HG03025 (cell line): Measurements from ENCODE around the gene NR2F2.

ENCODE experiments used
- ATAC-seq: cut with Tn5 transposase; IDR thresholded peaks from one replicate; pipeline ENCODE4 v1.9.1; 2021; ENCODE audit warnings: mild to moderate bottlenecking, moderate library complexity; ENCODE audit not compliant: unreplicated experiment, low FRiP score

The NR2F2 gene

DNA sequence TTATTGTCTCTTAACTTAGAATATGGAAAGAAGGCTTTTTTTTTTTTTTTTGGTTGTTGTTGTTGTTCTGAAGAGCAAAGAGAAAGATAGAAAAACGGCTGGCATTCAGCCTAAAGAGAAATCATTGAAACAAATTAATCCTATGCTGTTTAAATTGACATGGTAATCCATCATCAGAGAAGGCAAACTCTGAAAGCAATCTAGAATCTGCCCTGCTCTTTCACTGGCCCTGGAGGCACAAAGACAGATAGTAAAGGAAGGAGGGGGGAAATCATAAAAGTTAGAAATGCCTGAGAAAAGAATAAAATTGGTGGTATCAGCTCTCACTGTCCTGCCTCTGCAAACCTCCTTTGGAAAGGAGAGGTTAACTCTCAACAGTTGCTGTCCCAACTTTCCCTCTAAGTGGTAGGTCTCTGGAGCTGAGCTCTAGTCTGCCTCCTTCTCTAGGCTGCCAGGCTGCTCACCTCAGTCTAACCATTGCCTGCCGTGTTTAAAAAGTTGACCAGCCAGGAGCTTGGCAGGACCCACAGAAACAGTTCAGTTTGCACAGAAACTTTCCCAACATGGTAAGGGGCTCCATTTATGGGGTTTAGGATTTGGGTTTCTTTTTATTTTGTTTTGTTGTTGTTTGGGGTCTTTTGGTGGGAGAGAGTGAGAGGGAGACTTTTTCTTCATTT lies 13.4 kb upstream of the NR2F2 start:
- ATAC-seq: no peak

DNA sequence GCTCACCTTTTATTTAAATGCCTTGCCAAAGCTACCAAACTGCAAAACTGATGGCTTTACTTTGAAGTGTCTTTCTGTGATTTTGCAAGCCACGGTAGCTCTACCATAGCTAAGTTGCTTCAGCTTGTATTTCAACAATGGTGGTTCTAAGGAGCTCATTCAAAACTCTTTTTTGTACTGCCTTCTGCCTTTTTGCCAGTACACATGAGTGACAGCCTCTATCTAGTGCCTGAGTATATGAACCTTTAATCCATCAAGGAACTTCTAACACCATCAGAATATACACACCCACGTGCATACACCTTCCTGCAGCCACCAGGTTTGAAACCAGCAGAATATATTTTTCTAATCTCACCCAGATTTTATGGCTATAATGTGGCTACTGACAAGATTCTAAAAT lies 10.4 kb upstream of the NR2F2 start:
- no peak for ATAC-seq

DNA sequence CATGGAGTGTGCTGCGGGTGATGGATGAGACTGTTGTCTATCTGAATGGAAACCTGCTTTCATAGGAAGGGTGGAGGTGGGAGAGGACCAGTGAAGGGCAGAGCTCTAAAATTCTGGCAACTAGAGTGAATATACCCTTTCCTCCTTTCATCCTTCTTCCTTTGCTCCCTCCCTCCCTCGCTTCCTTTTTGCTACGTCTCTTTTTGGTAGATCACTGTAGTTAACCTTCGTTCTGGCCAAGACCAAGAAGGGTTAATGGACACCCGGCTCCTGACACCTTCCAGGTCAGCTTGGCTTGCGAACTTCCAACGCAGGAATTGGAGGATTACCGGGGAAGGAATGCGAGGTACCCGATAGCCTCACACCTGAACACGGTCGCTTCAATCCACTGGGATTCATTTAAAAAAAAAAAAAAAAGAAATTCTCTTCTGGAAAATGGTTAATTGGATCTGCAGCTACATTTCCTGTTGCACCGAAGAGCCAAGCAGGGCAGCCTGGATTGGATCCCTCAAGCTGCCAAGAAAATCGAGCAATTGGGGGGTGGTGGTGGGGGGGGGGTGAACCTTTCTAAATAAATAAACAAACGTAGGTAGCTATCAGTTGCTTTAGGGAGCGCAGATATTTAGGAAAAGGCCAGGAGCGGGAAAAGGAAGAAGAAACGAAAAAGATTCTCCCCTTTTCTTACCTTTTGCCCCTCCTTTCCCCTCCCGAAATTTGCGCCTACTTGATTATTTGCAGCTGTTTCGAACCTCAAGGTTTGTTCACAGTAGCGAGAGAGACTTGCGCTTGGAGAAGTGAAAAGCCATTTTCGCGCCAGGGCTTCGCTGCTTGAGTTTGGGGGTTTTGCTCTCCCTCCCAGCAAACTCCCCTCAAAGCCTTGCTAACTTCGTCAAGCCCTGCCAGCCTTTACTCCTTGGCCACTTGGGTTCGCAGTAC lies 9.5 kb upstream of the NR2F2 start:
- no peak for ATAC-seq

DNA sequence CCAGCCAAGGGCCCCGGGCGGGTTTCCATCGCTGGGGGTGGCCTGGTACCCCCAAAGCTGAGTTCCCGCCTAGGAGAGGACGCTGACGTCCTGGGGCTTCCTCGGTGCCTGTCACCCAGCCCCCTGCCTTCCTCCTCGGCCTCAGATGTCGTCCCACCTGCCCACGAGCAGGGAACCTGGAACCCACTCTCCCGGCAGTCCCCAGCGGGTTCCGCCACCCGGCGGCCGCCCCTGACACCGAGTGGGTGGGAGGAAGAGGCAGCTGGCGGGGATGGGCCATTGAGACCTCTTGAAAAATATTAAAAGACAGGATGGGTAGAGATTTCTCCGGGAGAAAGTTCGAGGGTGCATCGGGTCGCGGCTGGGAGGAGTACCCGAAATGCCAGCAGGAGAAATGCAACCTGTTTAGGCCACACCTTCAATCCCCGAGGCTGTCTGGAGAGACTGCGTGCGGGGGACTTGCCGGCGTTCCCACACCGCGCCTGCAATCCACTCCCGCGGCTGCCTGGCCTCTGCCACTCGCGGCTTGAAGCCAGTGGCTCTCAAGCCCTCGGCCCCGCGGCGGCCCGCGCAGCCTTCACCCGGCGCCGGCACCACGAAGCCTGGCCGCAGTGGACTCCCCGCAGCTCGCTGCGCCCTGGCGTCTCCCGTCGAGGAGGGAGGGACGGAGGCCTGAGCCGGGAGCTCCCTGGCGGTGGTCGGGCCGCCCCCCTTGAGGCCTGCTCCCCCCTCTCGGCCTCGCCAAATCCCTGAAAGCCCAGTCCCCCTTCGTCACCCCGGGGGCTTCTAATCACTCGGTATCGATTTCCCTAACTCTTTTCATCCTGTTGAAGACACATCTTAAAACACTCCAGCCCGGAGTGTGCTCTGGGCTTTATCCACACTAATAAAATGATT lies 8.6 kb upstream of the NR2F2 start:
- ATAC-seq: no peak

DNA sequence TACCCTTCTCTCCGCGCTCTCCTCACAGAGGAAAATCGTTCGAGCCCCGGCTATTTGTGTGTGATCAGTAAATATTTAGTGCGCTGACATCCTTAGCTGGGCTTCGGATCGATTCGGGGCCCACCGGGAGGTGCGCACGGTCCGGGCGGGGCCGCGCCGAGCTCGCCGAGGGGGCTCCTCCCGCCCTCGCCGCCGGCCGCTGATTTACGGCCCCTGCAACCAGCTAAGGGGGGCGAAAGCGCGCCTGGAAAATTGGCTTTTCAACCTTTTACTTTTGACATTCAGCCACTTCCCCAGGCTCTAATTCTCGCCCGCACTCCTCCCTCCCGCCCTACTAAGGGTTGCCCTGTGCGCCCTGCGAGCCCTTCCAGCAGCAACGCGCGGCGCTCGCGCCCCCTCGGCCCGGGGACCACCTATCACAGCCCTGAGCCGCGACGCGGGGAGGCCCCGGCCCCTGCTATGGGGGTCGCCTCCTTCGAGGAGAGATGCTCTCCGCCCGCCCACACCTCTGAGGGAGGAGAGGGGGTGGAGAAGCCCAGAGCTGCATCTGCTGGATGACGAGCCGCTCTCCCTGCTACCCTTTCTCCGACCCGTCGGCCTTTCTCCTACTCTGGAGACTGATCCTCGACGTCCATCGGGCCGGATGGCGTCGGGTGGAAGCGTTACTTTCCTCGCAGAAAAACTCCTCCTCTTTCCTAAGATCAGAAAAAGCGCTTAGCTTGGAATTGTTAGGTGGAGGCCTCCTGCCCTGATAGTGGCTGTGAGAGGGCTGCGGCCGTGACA lies 7.8 kb upstream of the NR2F2 start:
- ATAC-seq: no peak

DNA sequence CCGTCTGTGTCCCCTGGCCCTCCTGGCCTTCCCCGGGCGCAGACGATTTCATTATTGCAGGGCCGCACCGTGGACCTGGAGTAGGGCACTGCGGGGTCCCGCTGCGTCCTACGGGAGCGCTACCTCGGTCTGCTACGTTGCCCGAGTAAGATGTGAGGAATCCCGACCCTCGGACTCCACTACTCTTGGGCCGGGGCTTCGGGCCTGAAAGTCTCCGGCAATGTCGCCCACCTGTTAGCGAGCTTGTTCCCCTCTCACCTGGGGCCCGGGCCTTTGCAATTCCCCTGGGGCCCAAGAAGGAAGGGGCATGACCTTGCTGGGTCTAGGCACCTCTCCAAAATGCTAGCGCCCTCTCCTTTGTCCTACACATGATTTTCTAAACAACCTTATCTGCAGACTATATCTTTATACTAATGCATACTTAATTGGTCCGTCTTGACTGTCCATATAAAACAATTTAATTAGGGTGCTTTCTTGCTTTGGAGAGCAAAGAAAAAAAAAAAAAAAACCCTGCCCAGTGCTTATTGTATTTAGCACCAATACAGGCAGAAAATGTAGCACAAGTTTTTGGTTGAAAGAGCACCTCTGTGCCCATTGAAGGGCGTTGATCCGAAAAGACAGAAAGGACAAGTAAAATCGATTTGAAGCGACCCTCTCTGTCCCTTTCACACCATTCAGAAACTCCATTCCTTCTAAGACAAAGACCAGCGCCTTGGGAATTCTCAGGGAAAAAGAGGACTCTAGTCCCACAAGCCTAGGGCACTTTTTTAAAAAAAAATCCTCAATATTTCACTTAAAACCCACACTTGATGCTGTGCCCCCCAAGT lies 7.0 kb upstream of the NR2F2 start:
- no peak for ATAC-seq

DNA sequence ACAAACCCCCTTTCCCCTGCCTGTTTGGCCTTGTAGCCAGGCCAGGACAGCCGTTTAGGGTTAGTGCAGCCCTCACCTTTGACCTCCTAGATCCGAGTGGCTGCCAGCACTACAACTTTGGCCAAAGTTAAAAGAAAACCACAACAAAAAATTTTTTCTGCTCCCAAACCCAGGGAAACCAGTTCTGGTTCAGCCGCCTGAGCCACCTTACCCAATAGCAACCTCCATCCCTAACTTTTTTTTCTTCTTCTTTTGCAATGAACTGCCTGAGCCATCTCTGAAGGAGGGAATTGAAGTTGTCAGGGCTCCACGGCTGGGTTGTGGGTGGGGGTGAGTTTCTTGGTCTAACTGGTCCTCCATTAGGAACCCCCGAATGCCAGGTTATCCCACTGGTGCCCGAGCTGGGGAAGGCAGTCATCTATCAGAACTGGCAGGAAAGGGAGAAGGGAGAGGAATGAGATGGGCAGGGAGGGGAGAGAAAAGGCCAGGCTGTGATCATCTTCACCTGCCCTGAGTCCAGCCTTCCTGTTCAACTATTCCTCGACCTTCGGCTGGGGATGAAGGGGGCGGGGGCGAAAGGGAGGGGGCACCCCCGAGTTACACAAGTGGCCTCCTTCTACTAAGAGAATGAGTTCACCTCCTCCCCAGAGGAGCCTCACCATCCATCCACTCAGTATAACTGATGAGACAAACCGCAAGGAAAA lies 6.2 kb upstream of the NR2F2 start:
- no peak for ATAC-seq

DNA sequence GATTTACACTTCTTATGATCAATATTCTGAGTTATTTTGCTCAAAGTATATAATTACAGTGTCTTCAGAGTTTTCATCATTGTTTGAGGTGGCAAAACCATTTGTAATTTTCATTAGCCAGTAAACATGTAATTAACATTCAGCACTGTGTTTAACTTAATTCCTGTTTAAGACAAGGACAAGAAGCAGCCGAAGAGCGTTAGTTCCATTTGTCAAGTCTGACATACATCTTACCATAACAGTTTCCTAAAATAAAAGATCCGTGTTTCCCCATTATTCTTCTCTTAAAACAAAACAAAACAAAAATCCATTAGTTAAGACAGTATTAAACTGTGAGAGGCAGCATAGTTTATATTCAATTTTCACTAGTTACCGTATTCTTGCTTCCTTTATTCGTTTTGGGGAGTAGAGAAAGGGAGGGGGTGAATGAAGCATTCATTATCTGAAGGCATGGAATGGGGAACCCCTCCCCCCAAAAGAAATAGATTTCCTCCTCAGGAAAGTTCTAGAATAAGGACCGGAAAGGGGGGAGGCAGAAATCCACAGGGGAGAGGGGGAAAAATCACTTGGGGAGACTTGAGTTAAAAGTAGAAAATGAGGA lies 5.5 kb upstream of the NR2F2 start:
- ATAC-seq: no peak

DNA sequence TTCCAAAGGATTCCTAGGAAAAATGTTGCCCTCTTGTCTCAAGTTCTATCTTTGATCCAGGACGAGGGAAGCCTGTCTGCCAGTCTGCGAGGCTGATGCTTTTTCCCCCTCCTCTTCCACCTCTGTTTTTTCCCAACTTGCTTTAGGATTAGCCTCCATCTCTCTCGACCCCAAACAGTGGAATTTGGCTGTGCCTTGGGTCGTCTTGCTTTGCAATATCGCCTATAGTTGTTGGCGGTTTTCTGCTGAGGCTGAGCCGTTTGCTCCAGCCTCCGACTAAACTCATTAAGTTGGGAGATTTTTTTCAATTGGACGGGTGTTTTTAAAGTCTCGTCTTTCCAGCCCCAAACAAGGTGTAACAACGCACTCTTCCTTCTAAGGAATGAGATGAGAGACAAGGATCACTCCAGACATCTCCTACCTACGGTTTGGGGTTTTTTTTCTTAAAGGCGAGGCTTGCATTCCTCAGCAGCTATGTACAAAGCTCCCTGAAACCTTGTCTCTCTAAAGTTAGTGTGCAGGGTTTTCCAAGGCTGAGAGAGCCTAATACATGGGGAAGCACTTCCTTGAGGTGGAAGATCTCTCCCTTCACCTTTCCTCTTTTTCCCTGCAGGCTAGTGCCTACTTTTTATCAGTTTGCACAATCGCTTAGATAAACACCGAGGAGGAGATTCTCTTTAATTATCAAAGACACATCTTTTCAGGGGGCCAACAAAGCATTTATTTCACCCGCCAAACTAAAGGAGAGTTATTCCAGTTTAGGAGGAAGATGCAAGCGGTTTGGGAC lies 4.8 kb upstream of the NR2F2 start:
- ATAC-seq: no peak

DNA sequence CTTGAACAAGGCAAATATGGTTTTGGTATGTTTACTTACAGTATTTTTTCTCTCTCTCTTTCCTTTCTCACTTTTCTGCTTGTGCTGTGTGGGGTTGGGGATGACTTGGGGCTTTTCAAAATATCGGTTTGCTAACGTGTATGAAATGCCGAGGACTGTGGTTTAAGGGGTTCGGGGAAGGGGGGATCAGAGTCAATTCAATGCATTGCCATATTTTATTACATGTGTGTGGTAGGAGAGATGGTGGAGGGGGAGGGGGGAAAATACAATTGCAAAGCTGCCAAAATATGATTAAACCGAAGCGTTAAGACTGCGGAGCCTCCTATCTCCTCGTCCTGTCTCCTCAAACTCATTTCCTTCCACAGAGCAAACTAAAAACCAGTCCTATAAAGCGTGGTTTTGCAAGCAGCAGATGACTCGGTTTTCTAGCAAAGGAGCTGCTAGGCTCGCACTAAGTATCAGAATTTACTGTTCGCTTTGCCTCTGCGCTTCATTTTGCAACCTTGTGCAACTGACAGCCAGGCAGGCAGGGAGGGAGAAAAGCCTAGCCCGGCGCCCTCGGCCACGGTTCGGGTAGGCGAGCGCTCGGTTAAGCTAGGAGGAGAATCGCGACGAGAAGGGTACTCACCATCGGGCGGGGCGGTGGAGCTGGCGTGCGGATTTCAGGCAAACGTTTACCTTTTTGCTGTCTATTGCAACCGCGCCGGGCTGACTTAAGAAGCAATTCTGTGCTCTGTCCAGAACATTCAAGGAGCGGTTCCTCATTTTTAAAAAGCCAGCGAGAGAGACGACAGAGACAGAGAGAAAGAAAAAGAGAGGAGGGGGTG lies 4.0 kb upstream of the NR2F2 start:
- no peak for ATAC-seq

DNA sequence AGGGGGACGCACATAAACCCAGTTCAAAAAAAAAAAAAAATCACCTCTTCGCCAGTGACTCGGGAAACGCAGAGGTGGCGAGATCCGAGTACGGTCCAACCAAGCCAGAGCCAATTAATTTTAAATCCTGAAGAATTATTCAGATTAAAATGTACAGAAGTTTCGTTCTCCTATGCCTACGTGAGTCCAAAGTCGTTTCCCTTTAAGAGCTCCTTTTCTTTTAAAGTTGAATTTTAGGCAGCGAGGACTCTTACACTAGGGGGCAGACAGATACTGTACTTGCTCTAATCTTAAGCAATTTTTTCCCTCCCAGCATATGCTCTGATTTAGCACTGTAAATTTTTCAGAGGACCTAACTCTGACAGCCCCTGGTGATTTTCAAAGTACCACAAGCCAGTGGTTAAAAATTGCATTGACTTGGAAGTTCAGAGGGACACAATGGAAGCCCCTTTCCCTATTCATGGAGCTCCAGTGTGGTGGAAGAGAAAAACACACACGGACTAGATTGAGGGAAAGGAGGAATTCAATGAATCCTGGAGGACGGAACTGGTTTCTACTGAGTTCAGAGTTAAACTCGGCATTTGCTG lies 3.3 kb upstream of the NR2F2 start:
- ATAC-seq: no peak

DNA sequence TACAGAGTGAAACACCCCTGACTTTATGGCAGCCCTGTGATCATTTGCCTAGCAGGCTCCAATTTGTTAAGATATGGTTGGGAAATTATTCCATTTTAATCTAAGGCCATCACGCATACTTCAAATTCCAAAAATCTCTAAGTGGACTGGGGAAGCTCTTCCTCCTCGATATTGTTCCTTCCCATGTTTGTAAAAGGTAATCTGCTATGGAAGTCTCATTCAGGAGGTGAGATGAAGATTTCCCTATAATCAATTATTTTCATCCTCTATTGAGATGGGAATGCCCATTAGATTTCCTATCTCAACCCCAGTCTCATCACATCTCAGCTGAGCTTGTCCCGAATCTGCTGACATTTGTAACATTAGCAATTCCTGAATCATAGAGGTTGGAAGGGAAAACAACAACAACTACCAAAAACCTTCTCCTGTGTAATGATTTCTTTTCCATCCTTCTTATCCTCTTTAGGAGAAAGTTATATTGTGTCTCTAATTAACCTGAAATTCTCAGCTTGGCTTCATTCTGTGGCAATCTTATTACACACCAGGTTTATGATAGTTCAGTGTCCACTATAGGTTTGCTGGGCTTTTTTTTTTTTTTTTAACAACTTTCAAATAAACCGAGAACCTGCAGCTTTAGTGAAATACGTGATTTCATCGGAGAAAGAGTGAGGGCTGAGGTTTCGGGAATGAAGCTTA lies 2.2 kb upstream of the NR2F2 start:
- no peak for ATAC-seq

DNA sequence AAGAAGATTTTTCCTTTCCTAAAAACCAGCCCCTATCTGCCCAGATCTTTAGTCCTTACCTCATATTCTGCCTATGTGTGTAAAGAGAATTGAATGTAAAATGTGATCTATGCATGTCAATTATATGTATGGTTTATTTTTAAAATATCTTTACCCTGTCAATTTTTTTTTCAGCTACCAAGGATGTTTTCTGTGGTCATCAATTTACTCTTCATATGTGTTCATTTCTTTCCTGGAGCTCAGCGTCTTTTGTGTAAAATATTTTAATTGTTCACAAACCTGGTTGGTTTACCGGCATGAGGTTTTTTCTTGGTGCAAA lies 1.7 kb upstream of the NR2F2 start:
- ATAC-seq: no peak

DNA sequence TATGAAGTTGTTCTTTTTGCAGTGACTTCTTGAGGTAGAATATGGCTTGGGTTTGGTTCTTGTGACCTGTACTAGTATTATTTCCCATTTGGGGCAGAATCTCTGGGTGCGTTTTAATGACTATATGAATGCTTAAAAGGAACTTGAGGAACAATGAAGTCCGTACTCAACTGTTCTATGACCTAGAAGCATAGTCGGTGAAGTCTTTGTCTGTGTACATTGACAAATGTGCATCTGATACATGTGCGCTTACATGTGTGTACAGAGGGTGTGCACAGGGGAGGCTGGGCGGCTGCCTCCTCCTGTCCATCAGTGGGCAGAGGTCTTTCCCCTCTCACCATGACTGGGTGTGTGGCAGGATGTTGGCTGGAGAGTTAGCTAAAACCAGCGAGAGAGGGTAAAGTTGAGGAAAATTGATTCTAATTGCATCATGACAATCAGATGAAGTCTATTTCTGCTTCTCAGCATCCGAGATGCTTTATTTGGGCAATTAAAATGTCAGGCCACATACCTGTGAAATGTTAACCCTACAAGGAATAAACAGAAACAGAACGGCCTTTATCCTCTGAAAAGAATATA lies 1.0 kb upstream of the NR2F2 start:
- ATAC-seq: no peak

DNA sequence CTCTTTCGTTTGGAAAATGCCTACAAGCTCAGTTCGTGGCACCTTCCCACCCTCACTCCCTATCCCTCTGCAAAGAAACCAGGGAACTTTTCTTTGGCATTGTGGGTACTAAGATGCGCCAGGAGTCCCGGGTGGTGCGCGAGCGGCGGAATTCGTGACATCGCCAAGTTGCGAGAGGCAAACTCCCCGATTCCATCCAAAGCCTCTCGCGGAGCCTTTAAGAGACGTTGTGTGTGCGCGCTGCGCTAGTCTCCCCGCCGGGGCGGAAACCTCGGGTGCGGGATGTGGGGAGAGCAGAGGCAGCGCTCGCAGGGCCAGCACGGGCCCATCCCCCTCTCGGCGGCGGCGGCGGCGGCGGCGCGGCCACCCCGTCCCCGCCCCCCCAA lies 443 bp upstream of the NR2F2 start:
- no peak for ATAC-seq
